H1 (cell line): ENCODE results near the gene SMC3. TPM values are rescaled to one million over a fixed set of nuclear protein-coding genes. Genes with fewer than 3 reads are reported as not detected.
A peak's percentile ranks its signal among the peaks of the same experiment; 100 is the strongest.

Experiments
- CTCF ChIA-PET: fragments of 300-600 bp; sonication (Branson Sonifier 250); formaldehyde crosslinking; loops from one replicate; lab custom pipeline; 2021; ENCODE audit not compliant: partially characterized antibody; lab: Charles Lee
- POLR2A ChIA-PET: fragments of 300-600 bp; sonication (Branson Sonifier 250); formaldehyde crosslinking; loops from one replicate; lab custom pipeline; 2021; ENCODE audit warnings: inconsistent platforms; ENCODE audit not compliant: partially characterized antibody; lab: Charles Lee
- DNase-seq, 2 experiments: peaks; one replicate each; pipeline versions ENCODE4 v3.0.0 to v3.0.0-alpha.2; 2010 to 2022; ENCODE audit warnings: low spot score in 2 of 2, low read depth in 1 of 2, mixed read lengths in 1 of 2
- FAIRE-seq: peaks from 2 replicates; lab custom pipeline; 2011; peaks lifted over from hg19 to GRCh38; lab: Jason Lieb, UNC
- H2AFZ ChIP-seq: 2 replicates; pipeline ENCODE4 v1.8.1; 2012; ENCODE audit warnings: low read length, inconsistent platforms
- H2AK5ac ChIP-seq: 2 replicates; pipeline ENCODE4 v1.6.1; 2013; ENCODE audit warnings: low read depth, low read length
- H2BK120ac ChIP-seq: replicated peaks from 2 replicates; pipeline ENCODE3; 2013; ENCODE audit warnings: low read depth, low read length, inconsistent platforms
- H2BK12ac ChIP-seq: 2 replicates; pipeline ENCODE4 v1.6.1; 2013; ENCODE audit warnings: low read depth, low read length
- H2BK15ac ChIP-seq: 2 replicates; pipeline ENCODE4 v1.6.1; 2013; ENCODE audit warnings: low read length
- H2BK20ac ChIP-seq: 2 replicates; pipeline ENCODE4 v1.6.1; 2013; ENCODE audit warnings: low read length
- H2BK5ac ChIP-seq: 2 replicates; pipeline ENCODE4 v1.6.1; 2013; ENCODE audit warnings: low read depth, low read length
- H3K14ac ChIP-seq: 2 replicates; pipeline ENCODE4 v1.6.1; 2013; ENCODE audit warnings: inconsistent platforms; ENCODE audit not compliant: insufficient read length
- H3K18ac ChIP-seq: 2 replicates; pipeline ENCODE4 v1.6.1; 2013; ENCODE audit warnings: low read length; ENCODE audit errors: extremely low read depth
- H3K23ac ChIP-seq: 2 replicates; pipeline ENCODE4 v1.6.1; 2013; ENCODE audit warnings: inconsistent platforms; ENCODE audit not compliant: insufficient read length
- H3K23me2 ChIP-seq: 2 replicates; pipeline ENCODE4 v1.6.1; 2013; ENCODE audit warnings: low read depth, low read length
- H3K27ac ChIP-seq: 2 replicates; pipeline ENCODE4 v1.6.1; 2011; ENCODE audit warnings: low read depth, low read length, inconsistent platforms
- H3K27me3 ChIP-seq, 4 experiments: replicated peaks in 1 of 4; 1 replicate in 1 of 4; 2 replicates in 3 of 4; pipeline versions ENCODE4 v1.6.1 to v1.8.1; 2011 to 2013; ENCODE audit warnings: low read length in 3 of 4, mild to moderate bottlenecking in 3 of 4, inconsistent platforms in 2 of 4, mixed read lengths in 2 of 4, moderate library complexity in 1 of 4; ENCODE audit not compliant: control insufficient read depth in 3 of 4, insufficient read depth in 3 of 4; ENCODE audit errors: extremely low read depth in 1 of 4
- H3K36me3 ChIP-seq, 4 experiments: 2 replicates each; pipeline versions ENCODE4 v1.6.1 to v1.8.1; 2011 to 2013; ENCODE audit warnings: mild to moderate bottlenecking in 4 of 4, low read length in 3 of 4, moderate library complexity in 2 of 4, control low read depth in 1 of 4, inconsistent platforms in 1 of 4; ENCODE audit not compliant: insufficient read depth in 4 of 4, control insufficient read depth in 2 of 4
- H3K4ac ChIP-seq: replicated peaks from 2 replicates; pipeline ENCODE3; 2013; ENCODE audit warnings: low read length, low read depth, mixed read lengths, inconsistent platforms; ENCODE audit not compliant: insufficient read length
- H3K4me1 ChIP-seq, 4 experiments: replicated peaks in 1 of 4; 1 replicate in 1 of 4; 2 replicates in 3 of 4; pipeline versions ENCODE4 v1.6.1 to v1.8.1; 2011 to 2013; ENCODE audit warnings: low read length in 3 of 4, inconsistent platforms in 2 of 4, mixed read lengths in 1 of 4; ENCODE audit not compliant: insufficient read depth in 4 of 4, control insufficient read depth in 3 of 4
- H3K4me2 ChIP-seq, 2 experiments: 2 replicates each; pipeline versions ENCODE4 v1.6.1 to v1.8.1; 2011 to 2013; ENCODE audit warnings: low read depth in 2 of 2, low read length in 2 of 2, control low read depth in 1 of 2, inconsistent platforms in 1 of 2, mild to moderate bottlenecking in 1 of 2; ENCODE audit not compliant: insufficient read depth in 1 of 2
- H3K4me3 ChIP-seq, 4 experiments: fragments of 200-600, 300-600 bp in 1 of 4; sonication (generic), shearing (Covaris generic), sonication (Bioruptor Twin) in 1 of 4; 2 replicates each; pipeline versions ENCODE4 v1.5.1 to v1.8.1; 2011 to 2016; ENCODE audit warnings: low read length in 4 of 4, low read depth in 3 of 4, control low read depth in 2 of 4, inconsistent platforms in 2 of 4, mild to moderate bottlenecking in 2 of 4, mixed read lengths in 1 of 4, moderate library complexity in 1 of 4; ENCODE audit not compliant: insufficient read depth in 2 of 4; ENCODE audit errors: extremely low read depth in 1 of 4
- H3K56ac ChIP-seq: replicated peaks from 2 replicates; pipeline ENCODE3; 2013; ENCODE audit warnings: low read depth, mild to moderate bottlenecking, mixed read lengths, low read length, inconsistent platforms; ENCODE audit not compliant: insufficient read length
- H3K79me1 ChIP-seq: 2 replicates; pipeline ENCODE4 v1.6.1; 2013; ENCODE audit warnings: low read depth, low read length, control low read depth
- H3K79me2 ChIP-seq, 2 experiments: 2 replicates each; pipeline versions ENCODE4 v1.6.1 to v1.8.1; 2012 to 2013; ENCODE audit warnings: low read length in 2 of 2, mild to moderate bottlenecking in 2 of 2, inconsistent platforms in 1 of 2; ENCODE audit not compliant: insufficient read depth in 2 of 2, control insufficient read depth in 1 of 2
- H3K9ac ChIP-seq, 4 experiments: replicated peaks in 1 of 4; 1 replicate in 1 of 4; 2 replicates in 3 of 4; pipeline versions ENCODE4 v1.6.1 to v1.8.1; 2011 to 2013; ENCODE audit warnings: low read depth in 3 of 4, low read length in 3 of 4, control low read depth in 2 of 4, mild to moderate bottlenecking in 2 of 4, moderate library complexity in 2 of 4, inconsistent platforms in 1 of 4; ENCODE audit errors: extremely low read depth in 1 of 4
- H3K9me3 ChIP-seq, 2 experiments: 2 replicates each; pipeline versions ENCODE4 v1.6.1 to v1.8.1; 2012 to 2013; ENCODE audit warnings: mild to moderate bottlenecking in 2 of 2, moderate library complexity in 2 of 2, control low read depth in 1 of 2, inconsistent platforms in 1 of 2, low read depth in 1 of 2, low read length in 1 of 2, mixed read lengths in 1 of 2; ENCODE audit not compliant: insufficient read depth in 2 of 2
- H4K20me1 ChIP-seq, 2 experiments: replicated peaks in 1 of 2; 2 replicates each; pipeline versions ENCODE3 to v1.8.1; 2011 to 2013; ENCODE audit warnings: inconsistent platforms in 2 of 2, low read length in 2 of 2, mild to moderate bottlenecking in 1 of 2; ENCODE audit not compliant: insufficient read depth in 2 of 2, control insufficient read depth in 1 of 2
- H4K5ac ChIP-seq: 2 replicates; pipeline ENCODE4 v1.6.1; 2013; ENCODE audit warnings: low read length, low read depth, mixed read lengths, inconsistent platforms; ENCODE audit not compliant: insufficient read length
- H4K8ac ChIP-seq: 2 replicates; pipeline ENCODE4 v1.8.0; 2013; ENCODE audit warnings: mild to moderate bottlenecking, moderate library complexity, low read length, inconsistent platforms; ENCODE audit not compliant: insufficient read depth; ENCODE audit errors: extremely low read depth
- H4K91ac ChIP-seq: replicated peaks from 2 replicates; pipeline ENCODE3; 2013; ENCODE audit warnings: low read length, mixed read lengths, inconsistent platforms; ENCODE audit not compliant: insufficient read length
- GTF2F1 ChIP-seq: IDR thresholded peaks from 2 replicates; pipeline ENCODE4 v1.6.1; 2012; ENCODE audit warnings: low read depth, low read length, improper control_type of control experiment, borderline replicate concordance
- MAFK ChIP-seq: IDR thresholded peaks from 2 replicates; pipeline ENCODE4 v1.6.1; 2012; ENCODE audit warnings: low read depth, mild to moderate bottlenecking, improper control_type of control experiment, low read length
- POU5F1 ChIP-seq: IDR thresholded peaks from 2 replicates; pipeline ENCODE4 v1.6.1; 2011; ENCODE audit warnings: low read depth, mild to moderate bottlenecking, low read length, moderate library complexity
- SUZ12 ChIP-seq: fragments of 200-600 bp; sonication (generic); IDR thresholded peaks from 2 replicates; pipeline ENCODE4 v1.6.1; 2012; ENCODE audit warnings: mild to moderate bottlenecking, inconsistent platforms, low read length, moderate library complexity, mixed read lengths
- TAF1 ChIP-seq: IDR thresholded peaks from 2 replicates; pipeline ENCODE4 v1.6.1; 2011; ENCODE audit warnings: mild to moderate bottlenecking, low read depth, low read length
- WGBS, 2 experiments: shearing (Covaris generic) in 1 of 2; methylation state at CpG; one replicate each; pipeline versions ENCODE4 v1.1.6 to v1.1.7; 2013 to 2015; ENCODE audit warnings: low lambda C conversion rate in 2 of 2, mixed read lengths in 2 of 2, inconsistent platforms in 1 of 2, low coverage in 1 of 2, missing lambda C conversion rate in 1 of 2; ENCODE audit not compliant: insufficient replicate concordance in 2 of 2, insufficient coverage in 1 of 2, insufficient read length in 1 of 2; ENCODE audit errors: extremely low coverage in 1 of 2, missing lambda C conversion rate in 1 of 2; 5-methylcytosine and 5-hydroxymethylcytosine counted together
- polyA plus RNA-seq, 7 experiments: library from polyadenylated mRNA; depleted of rRNA in 3 of 7; stranded (reverse) in 5 of 7; unstranded in 2 of 7; fragments of >200 nt in 5 of 7; fragments of 200-250 nt in 2 of 7; gene quantifications; 1 replicate in 5 of 7; 2 replicates in 1 of 7; 4 replicates in 1 of 7; pipeline versions ENCODE4 v1.2.1 to v1.2.3, GENCODE V29; 2011 to 2013; ENCODE audit warnings: missing spikeins in 2 of 7, mixed read lengths in 2 of 7
- total RNA-seq: library from RNA; stranded (reverse); fragmentation: NEBNext Ultra II Directional; extraction: Animal tissue kit (Norgen Biotek cat#: 25700); gene quantifications from 2 replicates; pipeline ENCODE4 v1.2.1, GENCODE V29; 2021
- TF ChIP-seq, protein P1 (sequence below): IDR thresholded peaks from 2 replicates; pipeline ENCODE4 v1.6.1; 2011; ENCODE audit warnings: low read length, improper control_type of control experiment

SMC3 gene
- total and polyA plus RNA-seq, 2 of the 8 experiments (the other 6 are each of a cell fraction or from before 2014, with no cell fraction given), result 12.7 to 93.4 TPM

DNA sequence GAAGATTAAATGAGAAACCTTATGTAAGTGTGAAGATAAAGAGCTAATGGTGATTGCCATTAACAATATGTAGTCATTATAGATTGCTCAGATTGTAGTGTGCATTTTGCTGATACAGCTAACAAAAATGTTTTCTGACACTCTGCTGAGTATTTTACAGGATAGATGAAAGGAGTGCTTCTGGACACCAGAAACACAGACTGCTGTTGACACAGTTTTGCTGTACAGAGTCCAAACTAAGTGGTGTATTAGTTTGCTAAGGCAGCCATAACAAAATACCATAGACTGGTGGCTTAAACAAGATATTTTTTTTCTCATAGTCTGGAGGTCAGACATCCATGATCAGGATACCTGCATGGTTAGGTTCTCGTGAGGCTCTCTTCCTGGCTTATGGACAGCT lies 2.2 kb downstream of the SMC3 start:
- Histone ChIP-seq H2BK15ac (no peak overlapping the region), H3K9me3 (no peaks in the 10 kb centered on the region), H3K4me3 (0 out of 8 replicates have a peak overlapping the region, but pooled peaks of 1 of the 4 experiments have one; percentile 93), H3K4ac (no peak overlapping the region), H3K9ac (no peak overlapping the region), H3K27ac (no peak overlapping the region), H2AK5ac (no peak overlapping the region), H4K5ac (no peak overlapping the region), H3K23ac (no peak overlapping the region), H3K14ac (no peak overlapping the region), H4K91ac (no peak overlapping the region), H3K56ac (no peak overlapping the region), H3K36me3 (peaks cover 0 to 38% (median 11%) of the 10 kb centered on the region in 4 experiments; a peak in 6 of 8 replicates), H3K18ac (no peak overlapping the region), H4K20me1 (peaks cover 11 to 15% of the 10 kb centered on the region in 2 experiments), H3K79me2 (peaks cover 19 to 71% of the 10 kb centered on the region in 2 experiments), H2BK12ac (no peak overlapping the region), H2BK20ac (no peak overlapping the region), H2AFZ (no peak overlapping the region), H3K27me3 (no peaks in the 10 kb centered on the region), H4K8ac (no peak overlapping the region), H2BK120ac (no peak overlapping the region), H3K4me1 (peaks cover 0 to 4% (median 0%) of the 10 kb centered on the region in 4 experiments; a peak in 2 of 7 replicates), H3K79me1 (peaks cover 8% of the 10 kb centered on the region), H3K23me2 (peaks cover 3% of the 10 kb centered on the region; the same call in 1 of the 2 replicates), H2BK5ac (no peak overlapping the region), H3K4me2 (peak overlapping the region; percentile 24 to 79; a peak in 1 of 4 replicates)
- TF ChIP-seq TAF1 (no peak), MAFK (no peak), SUZ12 (no peak), POU5F1 (no peak), GTF2F1 (no peak)
- TF ChIP-seq, protein P1, sequence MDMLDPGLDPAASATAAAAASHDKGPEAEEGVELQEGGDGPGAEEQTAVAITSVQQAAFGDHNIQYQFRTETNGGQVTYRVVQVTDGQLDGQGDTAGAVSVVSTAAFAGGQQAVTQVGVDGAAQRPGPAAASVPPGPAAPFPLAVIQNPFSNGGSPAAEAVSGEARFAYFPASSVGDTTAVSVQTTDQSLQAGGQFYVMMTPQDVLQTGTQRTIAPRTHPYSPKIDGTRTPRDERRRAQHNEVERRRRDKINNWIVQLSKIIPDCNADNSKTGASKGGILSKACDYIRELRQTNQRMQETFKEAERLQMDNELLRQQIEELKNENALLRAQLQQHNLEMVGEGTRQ, result no peak
- WGBS, 2 experiments, result 94% methylated on average over 1 of the region's 1 CpG; no CpG with 5 or more reads in 1 of the 2 experiments
- ChIA-PET POLR2A (interaction anchor here (0.6 to 2.7 kb wide), 9 partner anchors 9 to 451 kb away, joined by 3 to 16 read pairs (median 4); no protein-coding TSS in a partner anchor), CTCF (interaction anchor here (0.7 to 1.7 kb wide), 4 partner anchors 11 to 30 kb away, joined by 3 to 6 read pairs (median 4); no protein-coding TSS in a partner anchor)
- FAIRE-seq (no peak), DNase-seq (no peak)
